Keratinocyte (primary cell): Measurements from ENCODE around the gene BCAS3.

Experiments
- CTCF ChIP-seq, 3 experiments: IDR thresholded peaks in 1 of 3; conservative IDR thresholded peaks in 1 of 3; optimal IDR thresholded peaks in 1 of 3; 2 replicates in 2 of 3; 3 replicates in 1 of 3; pipeline versions ENCODE3 to v1.5.1; 2011; ENCODE audit warnings: low read length in 3 of 3, mild to moderate bottlenecking in 3 of 3, moderate library complexity in 2 of 3, control low read depth in 1 of 3, inconsistent platforms in 1 of 3; ENCODE audit not compliant: insufficient read depth in 2 of 3; ENCODE audit errors: extremely low read depth in 1 of 3
- EZH2 ChIP-seq: IDR thresholded peaks from one replicate; pipeline ENCODE4 v1.6.1; 2012; ENCODE audit warnings: inconsistent platforms, mild to moderate bottlenecking, low read length, moderate library complexity

- TF ChIP-seq CTCF (optimal IDR thresholded peaks at IDR 0.05 in 1 of 3, IDR thresholded peaks at IDR 0.05 in 1 of 3, conservative IDR thresholded peaks at IDR 0.05 in 1 of 3; ENCODE audit: extremely low read depth in 1 of 3, insufficient read depth in 2 of 3, low read length in 3 of 3) (no peak), EZH2 (no peak)
Observed at GRCh38 chr17:60639019-60639330, 38.7 kb upstream of the BCAS3 start.
